ENCODE data around the gene PPP1R12B.
"Not testable (repeated sequence)": the region's sequence is repeated elsewhere in the genome, so short reads cannot be mapped to it uniquely, and the experiment has no call there.

The PPP1R12B gene

GRCh38 chr1:202630541-202630940, 282.0 kb downstream of the PPP1R12B start:
- no peak for DNase-seq
- Histone ChIP-seq H3K27ac (no peak overlapping the region), H3K27me3 (replicated peaks) (peaks cover 10% of the 10 kb centered on the region), H3K36me3 (replicated peaks) (no peaks in the 10 kb centered on the region), H3K4me3 (ENCODE audit: low read depth, low read length) (no peak overlapping the region)
- in situ Hi-C loops (cut with HindIII; ENCODE audit: low pct_ligation_motif_present, low sequenced_read_pairs): no loop called here
- no peak for TF ChIP-seq CTCF (IDR thresholded peaks at IDR 0.05; ENCODE audit: low read depth, low read length, missing control alignments)

GRCh38 chr1:202631076-202631923, 282.8 kb downstream of the PPP1R12B start:
- Histone ChIP-seq H3K4me3 (ENCODE audit: low read depth, low read length) (no peak overlapping the region), H3K36me3 (replicated peaks) (no peaks in the 10 kb centered on the region), H3K27me3 (replicated peaks) (peaks cover 12% of the 10 kb centered on the region), H3K27ac (no peak overlapping the region)
- TF ChIP-seq CTCF (IDR thresholded peaks at IDR 0.05; ENCODE audit: low read depth, low read length, missing control alignments): no peak
- in situ Hi-C loops (cut with HindIII; ENCODE audit: low pct_ligation_motif_present, low sequenced_read_pairs): no loop called here
- no peak for DNase-seq

GRCh38 chr1:202632241-202632640, 283.7 kb downstream of the PPP1R12B start:
- Histone ChIP-seq H3K27ac (no peak overlapping the region), H3K36me3 (replicated peaks) (no peaks in the 10 kb centered on the region), H3K4me3 (ENCODE audit: low read depth, low read length) (no peak overlapping the region), H3K27me3 (replicated peaks) (peaks cover 12% of the 10 kb centered on the region)
- no peak for DNase-seq
- in situ Hi-C loops (cut with HindIII; ENCODE audit: low pct_ligation_motif_present, low sequenced_read_pairs): no loop called here
- TF ChIP-seq CTCF (IDR thresholded peaks at IDR 0.05; ENCODE audit: low read depth, low read length, missing control alignments): no peak

- H3K36me3 ChIP-seq (replicated peaks); in situ Hi-C loops (cut with HindIII; ENCODE audit: low pct_ligation_motif_present, low sequenced_read_pairs); H3K4me3 ChIP-seq (ENCODE audit: low read depth, low read length); H3K27ac ChIP-seq; DNase-seq: not testable (repeated sequence)
- peaks cover 13% of the 10 kb centered on the region for H3K27me3 ChIP-seq (replicated peaks)
Measured at GRCh38 chr1:202636171-202636570, 287.7 kb downstream of the PPP1R12B start.

- in situ Hi-C loops (cut with HindIII; ENCODE audit: low pct_ligation_motif_present, low sequenced_read_pairs): not testable (repeated sequence)
- H3K27me3 ChIP-seq (replicated peaks): peaks cover 25% of the 10 kb centered on the region
Measured at GRCh38 chr1:202637321-202638018, 289.0 kb downstream of the PPP1R12B start.

GRCh38 chr1:202638019-202638700, 289.7 kb downstream of the PPP1R12B start:
- Histone ChIP-seq H3K36me3 (replicated peaks) (no peaks in the 10 kb centered on the region), H3K27ac (no peak overlapping the region), H3K4me3 (ENCODE audit: low read depth, low read length) (no peak overlapping the region), H3K27me3 (replicated peaks) (peaks cover 30% of the 10 kb centered on the region)
- in situ Hi-C loops (cut with HindIII; ENCODE audit: low pct_ligation_motif_present, low sequenced_read_pairs): no loop called here
- no peak for TF ChIP-seq CTCF (IDR thresholded peaks at IDR 0.05; ENCODE audit: low read depth, low read length, missing control alignments)
- no peak for DNase-seq

More at GRCh38 chr1:202637321-202638018, 289.0 kb downstream of the PPP1R12B start:
- not testable (repeated sequence) for H3K36me3 ChIP-seq (replicated peaks); H3K27ac ChIP-seq; DNase-seq; H3K4me3 ChIP-seq (ENCODE audit: low read depth, low read length)

- in situ Hi-C loops (cut with HindIII; ENCODE audit: low pct_ligation_motif_present, low sequenced_read_pairs); H3K4me3 ChIP-seq (ENCODE audit: low read depth, low read length); DNase-seq; H3K36me3 ChIP-seq (replicated peaks); H3K27ac ChIP-seq: not testable (repeated sequence)
- H3K27me3 ChIP-seq (replicated peaks): peaks cover 35% of the 10 kb centered on the region
Measured at GRCh38 chr1:202638701-202639305, 290.3 kb downstream of the PPP1R12B start.
